Endothelial cell of umbilical vein (primary cell): ENCODE data around the gene EDARADD. TPM values are rescaled to one million over a fixed set of nuclear protein-coding genes. Genes with fewer than 3 reads are reported as not detected.
A peak's percentile ranks its signal among the peaks of the same experiment; 100 is the strongest.

Experiments used
- Bru-seq: library from RNA; stranded (reverse); fragments of 400-500 nt; gene quantifications from one replicate; lab custom pipeline; 2021; lab: Mats Ljungman, UMichigan
- BruChase-seq, 2 experiments: library from RNA; stranded (reverse); fragments of 400-500 nt; gene quantifications; one replicate each; lab custom pipeline; 2021; lab: Mats Ljungman, UMichigan
- BruUV-seq: library from RNA; stranded (reverse); fragments of 400-500 nt; replicated peaks from 2 replicates; lab custom pipeline; 2021; lab: Mats Ljungman, UMichigan
- CTCF ChIA-PET: fragments of 300-600, 350-600 bp; sonication (Branson Sonifier 250); formaldehyde crosslinking; loops from one replicate; lab custom pipeline; 2021; ENCODE audit warnings: antibody characterized with exemption, inconsistent platforms; lab: Charles Lee
- POLR2A ChIA-PET: fragments of 300-600, 350-600 bp; sonication (Branson Sonifier 250); formaldehyde crosslinking; loops from one replicate; lab custom pipeline; 2021; ENCODE audit warnings: antibody characterized with exemption, inconsistent platforms; lab: Charles Lee
- DNase-seq: peaks from one replicate; pipeline ENCODE4 v3.0.0-alpha.2; 2011; ENCODE audit warnings: low read depth, low spot score
- FAIRE-seq: peaks from 2 replicates; lab custom pipeline; 2011; peaks lifted over from hg19 to GRCh38; lab: Jason Lieb, UNC
- H2AFZ ChIP-seq: 2 replicates; pipeline ENCODE4 v1.6.0; 2012; ENCODE audit warnings: low read depth, low read length, control low read depth, inconsistent platforms
- H3K27ac ChIP-seq: 2 replicates; pipeline ENCODE4 v1.5.1; 2011; ENCODE audit warnings: low read depth, mild to moderate bottlenecking, control low read depth, low read length, moderate library complexity; ENCODE audit not compliant: insufficient read depth
- H3K27me3 ChIP-seq, 2 experiments: 2 replicates each; pipeline versions ENCODE4 v1.6.0 to v1.6.1; 2011; ENCODE audit warnings: low read length in 2 of 2, mixed read lengths in 1 of 2; ENCODE audit not compliant: control insufficient read depth in 2 of 2, insufficient read depth in 2 of 2
- H3K36me3 ChIP-seq, 2 experiments: 2 replicates in 1 of 2; 3 replicates in 1 of 2; pipeline ENCODE4 v1.5.1; 2011; ENCODE audit warnings: low read length in 2 of 2, mild to moderate bottlenecking in 1 of 2, moderate library complexity in 1 of 2; ENCODE audit not compliant: control insufficient read depth in 2 of 2, insufficient read depth in 2 of 2; ENCODE audit errors: extremely low read depth in 1 of 2
- H3K4me1 ChIP-seq: 3 replicates; pipeline ENCODE4 v1.5.1; 2011; ENCODE audit warnings: mild to moderate bottlenecking, low read length; ENCODE audit not compliant: control insufficient read depth, insufficient read depth; ENCODE audit errors: extremely low read depth
- H3K4me2 ChIP-seq: 2 replicates; pipeline ENCODE4 v1.6.1; 2011; ENCODE audit warnings: low read length, control low read depth, mixed read lengths; ENCODE audit not compliant: insufficient read depth
- H3K4me3 ChIP-seq, 3 experiments: fragments of 200-600 bp in 1 of 3; sonication (generic), shearing (Covaris generic) in 1 of 3; replicated peaks in 1 of 3; 2 replicates each; pipeline ENCODE4 v1.5.1; 2011 to 2016; ENCODE audit warnings: control low read depth in 3 of 3, low read length in 3 of 3, mild to moderate bottlenecking in 2 of 3, inconsistent platforms in 1 of 3, low read depth in 1 of 3, moderate library complexity in 1 of 3; ENCODE audit not compliant: insufficient read depth in 1 of 3
- H3K79me2 ChIP-seq: 2 replicates; pipeline ENCODE4 v1.6.0; 2012; ENCODE audit warnings: low read length, inconsistent platforms; ENCODE audit not compliant: control insufficient read depth, insufficient read depth
- H3K9ac ChIP-seq: replicated peaks from 2 replicates; pipeline ENCODE3; 2011; ENCODE audit warnings: low read length, control low read depth; ENCODE audit not compliant: insufficient read depth; ENCODE audit errors: extremely low read depth
- H3K9me1 ChIP-seq: replicated peaks from 3 replicates; pipeline ENCODE4 v1.6.0; 2011; ENCODE audit warnings: mild to moderate bottlenecking, low read length; ENCODE audit not compliant: control insufficient read depth, insufficient read depth; ENCODE audit errors: extremely low read depth
- H3K9me3 ChIP-seq: replicated peaks from 2 replicates; pipeline ENCODE4 v1.5.1; 2012; ENCODE audit warnings: low read length, inconsistent platforms; ENCODE audit not compliant: control insufficient read depth, insufficient read depth
- H4K20me1 ChIP-seq: replicated peaks from 2 replicates; pipeline ENCODE3; 2011; ENCODE audit warnings: mild to moderate bottlenecking, low read length; ENCODE audit not compliant: control insufficient read depth, insufficient read depth; ENCODE audit errors: extremely low read depth
- CTCF ChIP-seq, 2 donors: IDR thresholded peaks; 1 replicate in 1 of 2; 2 replicates in 1 of 2; pipeline ENCODE4 v1.5.1; 2011; ENCODE audit warnings: low read length in 2 of 2, mild to moderate bottlenecking in 2 of 2, moderate library complexity in 2 of 2, control low read depth in 1 of 2, inconsistent platforms in 1 of 2, low read depth in 1 of 2; ENCODE audit not compliant: insufficient read depth in 1 of 2; ENCODE audit errors: extremely low read depth in 1 of 2
- EZH2 ChIP-seq: IDR thresholded peaks from 2 replicates; pipeline ENCODE4 v1.6.1; 2012; ENCODE audit warnings: borderline replicate concordance, low read depth, mild to moderate bottlenecking, moderate library complexity, low read length, inconsistent platforms; ENCODE audit not compliant: severe bottlenecking
- FOS ChIP-seq: IDR thresholded peaks from 2 replicates; pipeline ENCODE4 v1.6.1; 2011; ENCODE audit warnings: mild to moderate bottlenecking, low read length, moderate library complexity, borderline replicate concordance; ENCODE audit not compliant: insufficient read depth
- GATA2 ChIP-seq: IDR thresholded peaks from 2 replicates; pipeline ENCODE4 v1.7.0; 2011; ENCODE audit warnings: low read depth, mild to moderate bottlenecking, moderate library complexity, mixed read lengths, low read length; ENCODE audit not compliant: insufficient read length, insufficient read depth
- JUN ChIP-seq: IDR thresholded peaks from 2 replicates; pipeline ENCODE4 v1.6.1; 2011; ENCODE audit warnings: borderline replicate concordance, low read depth; ENCODE audit not compliant: insufficient read length, insufficient read depth
- MAX ChIP-seq: IDR thresholded peaks from 2 replicates; pipeline ENCODE4 v1.6.1; 2011; ENCODE audit not compliant: insufficient read depth, insufficient read length
- MYC ChIP-seq: IDR thresholded peaks from one replicate; pipeline ENCODE4 v1.6.1; 2011; ENCODE audit warnings: mild to moderate bottlenecking, low read depth, low read length
- POLR2A ChIP-seq: IDR thresholded peaks from 2 replicates; pipeline ENCODE4 v1.6.1; 2012; ENCODE audit warnings: low read depth, mild to moderate bottlenecking, control low read depth, low read length
- POLR2AphosphoS5 ChIP-seq: IDR thresholded peaks from 2 replicates; pipeline ENCODE4 v1.6.1; 2012; ENCODE audit warnings: low read depth, mild to moderate bottlenecking, control low read depth, low read length, moderate library complexity; ENCODE audit not compliant: insufficient read depth
- dilution Hi-C: fragments of 300-500 bp; cut with MboI; formaldehyde crosslinking; loops from one replicate; pipeline ENCODE4 v1.15.0; 2019; ENCODE audit warnings: low sequenced_read_pairs; ENCODE audit not compliant: extremely low pct_ligation_motif_present
- intact Hi-C: fragments of 100-400 bp; cut with micrococcal nuclease; formaldehyde crosslinking; loops from one replicate; pipeline ENCODE4 v1.10.0; 2022
- long read RNA-seq: library from polyadenylated mRNA; stranded (forward); transcript quantifications from one replicate; pipeline ENCODE4 v2.0.0, GENCODE V29; 2021
- polyA minus RNA-seq, 3 experiments: library from RNA; depleted of rRNA, polyadenylated mRNA; stranded (reverse); fragments of >200 nt; gene quantifications; 1 replicate in 1 of 3; 2 replicates in 2 of 3; pipeline ENCODE4 v1.2.3, GENCODE V29; 2011
- polyA plus RNA-seq, 4 experiments: library from polyadenylated mRNA; depleted of rRNA in 3 of 4; stranded (reverse) in 3 of 4; unstranded in 1 of 4; fragments of >200 nt; gene quantifications; 2 replicates each; pipeline versions ENCODE4 v1.2.1 to v1.2.3, GENCODE V29; 2011 to 2012; ENCODE audit warnings: missing spikeins in 1 of 4
- total RNA-seq: library from RNA; stranded (reverse); gene quantifications from 2 replicates; pipeline ENCODE4 v1.2.3, GENCODE V29; 2021

EDARADD gene
- total RNA-seq = not detected in 2 replicates
- 0.03 TPM in 1 of 2 replicates, not detected in the other for polyA plus RNA-seq
- not detected in 2 replicates for polyA plus RNA-seq (2011; cell fraction: cytosol; rRNA removed)
- not detected in 2 replicates for polyA plus RNA-seq (2011; cell fraction: nucleus; rRNA removed)
- polyA plus RNA-seq (2012) = 0.19 TPM in 1 of 2 replicates, not detected in the other
- polyA minus RNA-seq = 0.06 TPM in 1 of 2 replicates, not detected in the other
- not detected for polyA minus RNA-seq (2011; cell fraction: cytosol; rRNA and poly(A)+ RNA removed)
- not detected in 2 replicates for polyA minus RNA-seq (2011; cell fraction: nucleus; rRNA and poly(A)+ RNA removed)
- percentile 3 among the genes with signal in this experiment for Bru-seq, nascent RNA
- BruChase-seq, experiment 1, labeled RNA remaining after a 6-hour chase = percentile 8 among the genes with signal in this experiment
- BruChase-seq, experiment 2, labeled RNA remaining after a 2-hour chase = percentile 13 among the genes with signal in this experiment
- long read RNA-seq = 0 reads

DNA sequence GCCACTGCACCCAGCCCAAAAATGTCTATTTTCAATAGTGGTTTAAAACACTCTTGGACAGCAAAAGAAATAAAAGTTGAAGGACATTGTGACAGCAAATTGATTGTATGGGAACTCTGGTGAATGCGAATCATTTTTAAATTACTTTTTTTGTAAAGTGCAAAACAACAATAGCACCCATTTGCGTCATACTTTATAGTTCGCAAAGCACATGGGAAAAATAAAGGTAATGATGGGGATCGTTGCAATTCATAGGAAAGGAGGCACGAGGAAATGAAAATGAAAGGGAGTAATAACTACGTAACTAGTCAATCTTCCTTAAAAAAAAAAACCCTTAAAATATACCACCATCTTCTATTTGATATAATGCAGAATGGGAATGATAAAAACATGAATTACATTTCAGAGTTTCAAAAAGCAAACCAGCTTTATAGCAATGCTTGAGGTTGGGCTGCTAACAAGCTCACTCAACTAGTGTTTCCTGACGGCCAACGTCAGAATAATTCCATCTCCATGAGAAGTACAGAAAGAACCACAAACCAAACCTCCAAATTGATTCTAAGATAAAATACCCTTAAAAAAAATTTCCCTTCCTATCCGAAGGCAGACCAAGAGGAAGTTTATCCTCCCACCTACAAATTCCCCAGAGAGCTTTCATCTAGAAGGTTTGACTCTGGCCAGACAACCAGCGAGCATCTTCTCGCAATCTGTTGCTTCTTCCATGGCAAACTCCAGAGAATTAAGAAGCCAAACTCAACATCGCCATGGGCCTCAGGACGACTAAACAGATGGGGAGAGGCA lies at the start of gene EDARADD:
Gene EDARADD, plus strand, starts transcription at position 606 of the 801 bp plus-strand sequence. Its CDS starts 159 bp downstream, at position 765.
- H3K9ac ChIP-seq = no peak within 1 kb of the TSS
- H3K36me3 ChIP-seq = no peaks in the 10 kb centered on the region
- H3K4me1 ChIP-seq = peaks cover 3% of the 10 kb centered on the region
- dilution Hi-C loops = no loop called here
- H4K20me1 ChIP-seq = no peaks in the 10 kb centered on the region
- DNase-seq (no peak), FAIRE-seq (no peak)
- CTCF ChIA-PET = interaction anchor here (0.9 to 1.4 kb wide), 2 partner anchors 12 to 49 kb away, joined by 3 to 7 read pairs; no protein-coding TSS in a partner anchor
- no peaks in the 10 kb centered on the region for H3K9me1 ChIP-seq
- H3K9me3 ChIP-seq = no peaks in the 10 kb centered on the region
- TF ChIP-seq JUN (no peak), MYC (no peak), CTCF (IDR thresholded peaks at IDR 0.05; ENCODE audit: extremely low read depth in 1 of 2, insufficient read depth in 1 of 2, low read depth in 1 of 2, low read length in 2 of 2) (no peak), GATA2 (no peak), POLR2AphosphoS5 (no peak), FOS (no peak), POLR2A (no peak), EZH2 (no peak), MAX (no peak)
- no peak within 1 kb of the TSS for H3K27ac ChIP-seq
- POLR2A ChIA-PET = no interaction called here
- intact Hi-C loops = no loop called here
- H3K4me3 ChIP-seq = peak within 1 kb of the TSS; percentile 12 to 50 (median 19)
- H3K27me3 ChIP-seq = peaks cover 19 to 30% of the 10 kb centered on the region in 2 experiments
- no peaks in the 10 kb centered on the region for H3K79me2 ChIP-seq
- BruUV-seq = no TSS peak
- peak within 1 kb of the TSS; percentile 82 for H2AFZ ChIP-seq
- peak within 1 kb of the TSS; percentile 67 for H3K4me2 ChIP-seq
